SH-SY5Y (cell line): ENCODE measurements around the gene SCO2.

ENCODE experiments used
- GATA2 ChIP-seq: IDR thresholded peaks from 2 replicates; pipeline ENCODE4 v1.6.1; 2011; ENCODE audit warnings: mild to moderate bottlenecking, low read depth, low read length
- GATA3 ChIP-seq: IDR thresholded peaks from 2 replicates; pipeline ENCODE4 v1.6.1; 2011; ENCODE audit warnings: low read depth, mild to moderate bottlenecking, low read length, moderate library complexity

- TF ChIP-seq GATA2 (no peak), GATA3 (no peak)
These were observed 44.4 kb downstream of the SCO2 start for GRCh38 chr22:50481045-50481439.
